ENCODE measurements around the gene CENPF. TPM values are rescaled to one million over a fixed set of nuclear protein-coding genes. Genes with fewer than 3 reads are reported as not detected.
"Not testable (repeated sequence)": the region's sequence is repeated elsewhere in the genome, so short reads cannot be mapped to it uniquely, and the experiment has no call there.

The CENPF gene
- total RNA-seq, 3 donors from 2014 or later (not counting 1 experiment from before 2014, with no cell fraction given), result 3.8 to 6.6 (median 4.0) TPM

DNA sequence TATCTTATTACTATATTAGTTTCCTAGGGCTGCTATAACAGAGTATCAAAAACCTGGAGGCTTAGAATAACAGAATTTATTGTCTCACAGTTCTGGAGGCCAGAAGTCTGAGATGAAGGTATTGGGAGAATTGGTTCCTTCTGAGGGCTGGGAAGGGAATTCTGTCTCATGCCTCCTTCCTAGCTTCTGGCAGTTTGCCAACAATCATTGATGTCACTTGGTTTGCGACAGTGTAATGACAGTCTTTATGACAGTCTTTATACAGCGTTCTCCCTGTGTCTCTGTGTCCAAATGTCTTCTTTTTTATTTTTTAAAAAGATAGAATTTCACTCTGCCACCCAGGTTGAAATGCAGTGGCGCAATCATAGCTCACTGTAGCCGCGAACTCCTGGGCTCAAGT, 15.8 kb upstream of the CENPF start:
- no peak for ATAC-seq
- Mint-ChIP-seq H3K9me3 (no peaks in the 10 kb centered on the region), H3K27me3 (ENCODE audit: low read depth in 2 of 2) (peaks cover 13 to 16% of the 10 kb centered on the region in 2 donors), H3K4me3 (no peak overlapping the region), H3K36me3 (no peaks in the 10 kb centered on the region), H3K4me1 (no peaks in the 10 kb centered on the region), H3K27ac (no peak overlapping the region)
- H3K36me3 ChIP-seq (ENCODE audit: control insufficient read depth, insufficient read depth, low read length), result no peaks in the 10 kb centered on the region
- no peaks in the 10 kb centered on the region for H3K4me1 ChIP-seq (ENCODE audit: control insufficient read depth, insufficient read depth, low read length)
- intact Hi-C loops (cut with micrococcal nuclease), result no loop called here
- H3K27me3 ChIP-seq (ENCODE audit: control insufficient read depth, insufficient read depth, low read length), result no peaks in the 10 kb centered on the region
- no peak overlapping the region for H3K27ac ChIP-seq (ENCODE audit: low read length)
- no peak overlapping the region for H3K4me3 ChIP-seq (ENCODE audit: low read length)
- TF ChIP-seq, protein P1, sequence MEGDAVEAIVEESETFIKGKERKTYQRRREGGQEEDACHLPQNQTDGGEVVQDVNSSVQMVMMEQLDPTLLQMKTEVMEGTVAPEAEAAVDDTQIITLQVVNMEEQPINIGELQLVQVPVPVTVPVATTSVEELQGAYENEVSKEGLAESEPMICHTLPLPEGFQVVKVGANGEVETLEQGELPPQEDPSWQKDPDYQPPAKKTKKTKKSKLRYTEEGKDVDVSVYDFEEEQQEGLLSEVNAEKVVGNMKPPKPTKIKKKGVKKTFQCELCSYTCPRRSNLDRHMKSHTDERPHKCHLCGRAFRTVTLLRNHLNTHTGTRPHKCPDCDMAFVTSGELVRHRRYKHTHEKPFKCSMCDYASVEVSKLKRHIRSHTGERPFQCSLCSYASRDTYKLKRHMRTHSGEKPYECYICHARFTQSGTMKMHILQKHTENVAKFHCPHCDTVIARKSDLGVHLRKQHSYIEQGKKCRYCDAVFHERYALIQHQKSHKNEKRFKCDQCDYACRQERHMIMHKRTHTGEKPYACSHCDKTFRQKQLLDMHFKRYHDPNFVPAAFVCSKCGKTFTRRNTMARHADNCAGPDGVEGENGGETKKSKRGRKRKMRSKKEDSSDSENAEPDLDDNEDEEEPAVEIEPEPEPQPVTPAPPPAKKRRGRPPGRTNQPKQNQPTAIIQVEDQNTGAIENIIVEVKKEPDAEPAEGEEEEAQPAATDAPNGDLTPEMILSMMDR (IDR thresholded peaks at IDR 0.05), result no peak
- H3K9me3 ChIP-seq (ENCODE audit: control insufficient read depth, insufficient read depth, low read length), result no peaks in the 10 kb centered on the region
- no peak for DNase-seq
- WGBS (ENCODE audit: insufficient coverage), result 94% methylated on average over 5 of the region's 5 CpGs

DNA sequence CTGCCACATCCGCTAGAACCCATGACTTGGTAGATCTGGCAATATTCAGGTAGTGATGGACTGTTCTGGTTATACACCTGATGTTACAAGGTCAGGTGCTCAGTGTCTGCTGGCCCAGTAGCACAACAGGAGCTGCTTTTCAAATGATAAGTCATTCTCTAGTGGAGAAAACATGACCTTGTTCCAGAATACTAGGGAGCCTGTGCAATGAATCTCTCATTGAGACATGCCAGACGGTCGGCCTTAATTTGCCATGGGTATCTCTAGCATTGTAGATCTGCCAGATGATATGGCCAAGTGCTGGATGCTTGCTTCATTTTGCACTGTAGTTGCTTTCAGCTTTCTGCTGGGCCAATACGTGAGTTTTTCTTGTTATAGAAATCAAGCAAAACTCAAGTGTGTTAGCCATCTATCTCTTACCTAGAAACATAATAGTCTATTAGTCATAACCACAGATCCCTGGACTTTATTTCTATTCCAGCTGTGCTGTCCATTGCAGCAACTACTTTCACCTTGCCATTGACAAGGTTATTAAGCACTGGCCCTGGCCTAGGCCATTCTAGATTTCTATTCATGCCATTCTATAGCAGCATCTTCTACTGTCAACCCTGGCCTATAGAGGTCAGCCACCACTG, 13.9 kb upstream of the CENPF start:
- H3K27ac ChIP-seq (ENCODE audit: low read length), result no peak overlapping the region
- Mint-ChIP-seq H3K4me1 (no peaks in the 10 kb centered on the region), H3K27ac (no peak overlapping the region), H3K36me3 (no peaks in the 10 kb centered on the region), H3K9me3 (no peaks in the 10 kb centered on the region), H3K4me3 (no peak overlapping the region), H3K27me3 (ENCODE audit: low read depth in 2 of 2) (peaks cover 12 to 15% of the 10 kb centered on the region in 2 donors)
- no peak for DNase-seq
- no peaks in the 10 kb centered on the region for H3K36me3 ChIP-seq (ENCODE audit: control insufficient read depth, insufficient read depth, low read length)
- ATAC-seq, result no peak
- TF ChIP-seq, protein P1 (IDR thresholded peaks at IDR 0.05), result no peak
- H3K9me3 ChIP-seq (ENCODE audit: control insufficient read depth, insufficient read depth, low read length), result no peaks in the 10 kb centered on the region
- no peaks in the 10 kb centered on the region for H3K4me1 ChIP-seq (ENCODE audit: control insufficient read depth, insufficient read depth, low read length)
- intact Hi-C loops (cut with micrococcal nuclease), result loop anchor here (1.0 kb wide), 1 partner anchor 44 kb away; no protein-coding TSS in a partner anchor
- no peak overlapping the region for H3K4me3 ChIP-seq (ENCODE audit: low read length)
- H3K27me3 ChIP-seq (ENCODE audit: control insufficient read depth, insufficient read depth, low read length), result no peaks in the 10 kb centered on the region
- WGBS (ENCODE audit: insufficient coverage), result 89% methylated on average over 4 of the region's 4 CpGs

DNA sequence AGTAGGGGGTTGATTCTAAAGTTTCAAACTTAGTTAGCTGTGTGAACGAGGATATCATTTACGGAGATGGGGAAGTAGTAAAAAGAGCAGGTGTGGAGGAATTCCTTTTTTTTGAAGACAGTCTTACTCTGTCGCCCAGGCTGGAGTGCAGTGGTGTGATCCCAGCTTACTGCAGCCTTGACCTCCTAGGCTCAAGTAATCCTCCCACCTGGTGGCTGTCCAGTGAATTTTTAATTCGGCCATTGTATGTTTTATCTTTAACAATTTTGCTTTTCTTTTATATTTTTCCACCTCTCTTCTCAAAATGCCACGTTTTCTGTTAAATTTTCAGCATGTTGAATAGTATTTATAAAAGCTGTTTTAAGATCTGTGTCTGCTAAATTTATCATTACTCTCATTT, 12.3 kb upstream of the CENPF start:
- no peak overlapping the region for H3K4me3 ChIP-seq (ENCODE audit: low read length)
- Mint-ChIP-seq H3K27ac (no peak overlapping the region), H3K36me3 (no peaks in the 10 kb centered on the region)

DNA sequence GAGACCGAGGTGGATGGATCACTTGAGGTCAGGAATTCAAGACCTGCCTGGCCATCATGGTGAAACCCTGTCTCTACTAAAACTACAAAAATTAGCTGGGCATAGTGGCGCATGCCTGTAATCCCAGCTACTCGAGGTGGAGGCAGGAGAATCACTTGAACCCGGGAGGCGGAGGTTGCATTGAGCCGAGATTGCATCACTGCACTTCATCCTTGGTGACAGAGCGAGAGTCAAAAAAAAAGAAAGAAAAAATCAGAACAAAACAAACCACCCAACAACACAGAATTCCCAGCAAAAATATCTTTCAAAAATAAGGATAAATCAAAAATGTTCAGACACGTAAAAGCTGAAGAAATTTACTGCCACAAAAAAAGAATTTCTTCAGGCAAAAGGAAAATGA, 11.1 kb upstream of the CENPF start:
- intact Hi-C loops (cut with micrococcal nuclease); H3K9me3 ChIP-seq (ENCODE audit: control insufficient read depth, insufficient read depth, low read length); H3K27ac ChIP-seq (ENCODE audit: low read length); H3K4me1 Mint-ChIP-seq; H3K9me3 Mint-ChIP-seq; H3K36me3 ChIP-seq (ENCODE audit: control insufficient read depth, insufficient read depth, low read length); H3K27me3 ChIP-seq (ENCODE audit: control insufficient read depth, insufficient read depth, low read length); H3K4me3 Mint-ChIP-seq; H3K4me3 ChIP-seq (ENCODE audit: low read length); H3K4me1 ChIP-seq (ENCODE audit: control insufficient read depth, insufficient read depth, low read length); ATAC-seq; H3K27ac Mint-ChIP-seq; H3K36me3 Mint-ChIP-seq; DNase-seq: not testable (repeated sequence)
- WGBS (ENCODE audit: insufficient coverage), result 93% methylated on average over 8 of the region's 8 CpGs
- peaks cover 12 to 15% of the 10 kb centered on the region in 2 donors for H3K27me3 Mint-ChIP-seq (ENCODE audit: low read depth in 2 of 2)

More for the DNA sequence above, 12.3 kb upstream of the CENPF start:
- H3K9me3 ChIP-seq (ENCODE audit: control insufficient read depth, insufficient read depth, low read length), result no peaks in the 10 kb centered on the region
- H3K27me3 Mint-ChIP-seq (ENCODE audit: low read depth in 2 of 2), result peaks cover 12 to 15% of the 10 kb centered on the region in 2 donors
- no peaks in the 10 kb centered on the region for H3K4me1 ChIP-seq (ENCODE audit: control insufficient read depth, insufficient read depth, low read length)
- ATAC-seq, result no peak
- no peaks in the 10 kb centered on the region for H3K27me3 ChIP-seq (ENCODE audit: control insufficient read depth, insufficient read depth, low read length)
- H3K9me3 Mint-ChIP-seq, result no peaks in the 10 kb centered on the region
- TF ChIP-seq, protein P1 (IDR thresholded peaks at IDR 0.05), result no peak
- WGBS (ENCODE audit: insufficient coverage), result 79% methylated on average over 4 of the region's 5 CpGs
- H3K4me3 Mint-ChIP-seq, result no peak overlapping the region
- intact Hi-C loops (cut with micrococcal nuclease), result no loop called here
- H3K27ac ChIP-seq (ENCODE audit: low read length), result no peak overlapping the region
- H3K36me3 ChIP-seq (ENCODE audit: control insufficient read depth, insufficient read depth, low read length), result no peaks in the 10 kb centered on the region
- DNase-seq, result no peak
- H3K4me1 Mint-ChIP-seq, result no peaks in the 10 kb centered on the region

Measured in natural killer cell (primary cell).